ENCODE data around the gene HPN. TPM values are rescaled to one million over a fixed set of nuclear protein-coding genes. Genes with fewer than 3 reads are reported as not detected.
A peak's percentile ranks its signal among the peaks of the same experiment; 100 is the strongest.

Gene HPN
- total and polyA plus RNA-seq, 2 of the 13 experiments (the other 11 are each of a cell fraction or from before 2014, with no cell fraction given) = 46.7 to 261 TPM

DNA sequence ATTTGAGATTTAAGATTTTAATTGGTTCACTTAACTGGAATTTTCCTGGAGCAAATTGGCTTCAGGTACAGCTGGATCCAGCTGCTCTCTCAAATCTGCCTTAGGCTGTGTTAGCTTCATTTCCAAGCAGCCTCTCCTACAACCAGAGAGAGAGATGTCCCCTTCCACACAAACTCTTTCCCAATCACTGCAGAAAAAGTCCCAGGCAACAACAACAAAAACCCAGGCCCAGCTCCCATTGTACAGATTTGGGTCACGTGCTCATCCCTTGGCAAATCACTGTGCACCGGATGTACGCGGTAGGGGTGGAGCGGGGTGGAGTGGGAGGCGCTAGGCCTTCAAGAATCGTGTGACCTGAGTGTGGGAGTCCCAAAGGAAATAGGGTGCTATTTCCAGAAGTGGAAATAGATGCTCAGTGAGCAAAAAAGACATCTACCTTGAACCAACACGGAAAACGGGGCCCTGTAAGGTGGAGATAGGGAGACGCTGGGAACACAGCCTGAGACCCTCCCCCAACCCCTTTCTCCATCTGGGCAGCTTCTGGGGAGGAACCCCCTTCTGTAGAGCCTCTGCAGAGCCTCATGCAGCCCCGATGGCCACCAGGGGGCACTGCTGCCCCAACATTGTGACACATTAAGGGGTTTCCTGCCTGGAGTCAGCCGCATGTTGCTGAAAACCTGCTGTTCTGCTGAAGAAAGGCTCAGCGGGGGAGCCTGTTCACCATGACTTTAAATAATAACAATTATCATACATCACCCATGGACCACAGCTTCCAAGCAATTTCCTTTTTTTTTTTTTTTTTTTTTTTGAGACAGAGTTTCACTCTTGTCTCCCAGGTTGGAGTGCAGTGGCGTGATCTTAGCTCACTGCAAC lies 25.4 kb downstream of the HPN start (continued):
- TF ChIP-seq, protein P1, sequence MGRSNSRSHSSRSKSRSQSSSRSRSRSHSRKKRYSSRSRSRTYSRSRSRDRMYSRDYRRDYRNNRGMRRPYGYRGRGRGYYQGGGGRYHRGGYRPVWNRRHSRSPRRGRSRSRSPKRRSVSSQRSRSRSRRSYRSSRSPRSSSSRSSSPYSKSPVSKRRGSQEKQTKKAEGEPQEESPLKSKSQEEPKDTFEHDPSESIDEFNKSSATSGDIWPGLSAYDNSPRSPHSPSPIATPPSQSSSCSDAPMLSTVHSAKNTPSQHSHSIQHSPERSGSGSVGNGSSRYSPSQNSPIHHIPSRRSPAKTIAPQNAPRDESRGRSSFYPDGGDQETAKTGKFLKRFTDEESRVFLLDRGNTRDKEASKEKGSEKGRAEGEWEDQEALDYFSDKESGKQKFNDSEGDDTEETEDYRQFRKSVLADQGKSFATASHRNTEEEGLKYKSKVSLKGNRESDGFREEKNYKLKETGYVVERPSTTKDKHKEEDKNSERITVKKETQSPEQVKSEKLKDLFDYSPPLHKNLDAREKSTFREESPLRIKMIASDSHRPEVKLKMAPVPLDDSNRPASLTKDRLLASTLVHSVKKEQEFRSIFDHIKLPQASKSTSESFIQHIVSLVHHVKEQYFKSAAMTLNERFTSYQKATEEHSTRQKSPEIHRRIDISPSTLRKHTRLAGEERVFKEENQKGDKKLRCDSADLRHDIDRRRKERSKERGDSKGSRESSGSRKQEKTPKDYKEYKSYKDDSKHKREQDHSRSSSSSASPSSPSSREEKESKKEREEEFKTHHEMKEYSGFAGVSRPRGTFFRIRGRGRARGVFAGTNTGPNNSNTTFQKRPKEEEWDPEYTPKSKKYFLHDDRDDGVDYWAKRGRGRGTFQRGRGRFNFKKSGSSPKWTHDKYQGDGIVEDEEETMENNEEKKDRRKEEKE (IDR thresholded peaks at IDR 0.05) = no peak
- TF ChIP-seq HNRNPUL1 (IDR thresholded peaks at IDR 0.05; ENCODE audit: low read depth, low read length) (no peak), SOX6 (IDR thresholded peaks at IDR 0.05) (no peak), SOX6 (CRISPR knock-in tag; IDR thresholded peaks at IDR 0.05) (peak; percentile 47; the same call in 1 of the 2 replicates), ZNF253 (CRISPR knock-in tag; IDR thresholded peaks at IDR 0.05; ENCODE audit: borderline replicate concordance) (no peak), RCOR2 (CRISPR knock-in tag; IDR thresholded peaks at IDR 0.05) (no peak), KLF15 (CRISPR knock-in tag; IDR thresholded peaks at IDR 0.05; ENCODE audit: borderline replicate concordance) (no peak), ZNF335 (CRISPR knock-in tag; IDR thresholded peaks at IDR 0.05) (no peak), SP4 (CRISPR knock-in tag; IDR thresholded peaks at IDR 0.05) (peak; percentile 33; the same call in 1 of the 2 replicates), MXD4 (CRISPR knock-in tag; IDR thresholded peaks at IDR 0.05) (no peak), ZNF891 (CRISPR knock-in tag; IDR thresholded peaks at IDR 0.05) (no peak), PRDM4 (CRISPR knock-in tag; IDR thresholded peaks at IDR 0.05; ENCODE audit: borderline replicate concordance) (no peak), NFE2L1 (CRISPR knock-in tag; IDR thresholded peaks at IDR 0.05; ENCODE audit: borderline replicate concordance) (no peak), ZNF350 (CRISPR knock-in tag; IDR thresholded peaks at IDR 0.05; ENCODE audit: borderline replicate concordance, low read depth) (0 out of 2 replicates have a peak, but pooled peaks have one; percentile 31), ZMYM4 (CRISPR knock-in tag; IDR thresholded peaks at IDR 0.05) (0 out of 2 replicates have a peak, but pooled peaks have one; percentile 42), ZNF558 (CRISPR knock-in tag; IDR thresholded peaks at IDR 0.05; ENCODE audit: borderline replicate concordance) (no peak), ZNF20 (CRISPR knock-in tag; IDR thresholded peaks at IDR 0.05) (no peak), ZNF260 (CRISPR knock-in tag; IDR thresholded peaks at IDR 0.05; ENCODE audit: borderline replicate concordance, low read depth) (no peak), ZFP82 (CRISPR knock-in tag; IDR thresholded peaks at IDR 0.05; ENCODE audit: borderline replicate concordance) (no peak)
- TF ChIP-seq, protein P2, sequence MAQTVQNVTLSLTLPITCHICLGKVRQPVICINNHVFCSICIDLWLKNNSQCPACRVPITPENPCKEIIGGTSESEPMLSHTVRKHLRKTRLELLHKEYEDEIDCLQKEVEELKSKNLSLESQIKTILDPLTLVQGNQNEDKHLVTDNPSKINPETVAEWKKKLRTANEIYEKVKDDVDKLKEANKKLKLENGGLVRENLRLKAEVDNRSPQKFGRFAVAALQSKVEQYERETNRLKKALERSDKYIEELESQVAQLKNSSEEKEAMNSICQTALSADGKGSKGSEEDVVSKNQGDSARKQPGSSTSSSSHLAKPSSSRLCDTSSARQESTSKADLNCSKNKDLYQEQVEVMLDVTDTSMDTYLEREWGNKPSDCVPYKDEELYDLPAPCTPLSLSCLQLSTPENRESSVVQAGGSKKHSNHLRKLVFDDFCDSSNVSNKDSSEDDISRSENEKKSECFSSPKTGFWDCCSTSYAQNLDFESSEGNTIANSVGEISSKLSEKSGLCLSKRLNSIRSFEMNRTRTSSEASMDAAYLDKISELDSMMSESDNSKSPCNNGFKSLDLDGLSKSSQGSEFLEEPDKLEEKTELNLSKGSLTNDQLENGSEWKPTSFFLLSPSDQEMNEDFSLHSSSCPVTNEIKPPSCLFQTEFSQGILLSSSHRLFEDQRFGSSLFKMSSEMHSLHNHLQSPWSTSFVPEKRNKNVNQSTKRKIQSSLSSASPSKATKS (CRISPR knock-in tag; IDR thresholded peaks at IDR 0.05) = no peak
